ENCODE results near the gene LAMA2.

Gene LAMA2

DNA sequence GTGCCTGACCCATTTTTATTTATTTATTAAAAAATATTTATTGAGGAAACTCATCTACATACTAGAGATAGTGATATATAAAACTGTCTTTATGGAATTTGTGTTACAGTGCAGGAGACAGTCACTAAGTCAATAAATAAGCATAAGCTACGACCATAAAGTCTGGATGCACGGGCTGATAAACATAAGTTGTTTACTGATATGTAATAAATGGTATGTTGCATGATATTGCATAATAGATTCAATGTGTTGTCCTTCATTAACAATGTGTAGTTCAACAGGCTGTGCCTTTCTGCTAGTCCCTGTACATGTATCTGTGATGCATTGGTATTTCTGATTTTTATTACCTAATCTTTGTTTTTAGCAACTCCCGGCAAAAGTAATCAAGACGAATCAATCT is 515.8 kb downstream of the LAMA2 start:
- Histone ChIP-seq H3K36me3 (ENCODE audit: insufficient read depth, low read length) (no peaks in the 10 kb centered on the region), H3K4me1 (ENCODE audit: insufficient read depth, low read length) (no peaks in the 10 kb centered on the region), H3K27me3 (ENCODE audit: control insufficient read depth in 1 of 2, insufficient read depth in 2 of 2, low read length in 2 of 2) (no peaks in the 10 kb centered on the region)

DNA sequence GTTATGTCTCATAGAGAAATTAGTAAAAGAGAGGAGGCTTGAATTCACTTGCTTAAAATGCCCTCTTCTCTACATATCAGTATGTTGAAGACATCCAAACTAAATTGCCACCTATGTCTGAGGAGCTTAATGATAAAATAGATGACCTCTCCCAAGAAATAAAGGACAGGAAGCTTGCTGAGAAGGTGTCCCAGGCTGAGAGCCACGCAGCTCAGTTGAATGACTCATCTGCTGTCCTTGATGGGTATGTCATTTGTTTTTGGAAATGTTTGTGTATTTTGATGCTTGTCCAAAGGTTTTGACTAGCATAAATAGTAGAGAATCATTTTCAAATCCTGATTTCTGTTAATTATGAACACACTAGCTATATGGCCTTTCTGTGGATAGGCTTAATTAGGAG is 519.3 kb downstream of the LAMA2 start:
- H3K4me3 ChIP-seq (ENCODE audit: low read depth in 1 of 2, low read length in 2 of 2), result no peak overlapping the region
- no peaks in the 10 kb centered on the region for H3K27me3 ChIP-seq (ENCODE audit: control insufficient read depth in 1 of 2, insufficient read depth in 2 of 2, low read length in 2 of 2)
- H3K4me1 ChIP-seq (ENCODE audit: insufficient read depth, low read length), result no peaks in the 10 kb centered on the region
- no peaks in the 10 kb centered on the region for H3K9me3 ChIP-seq (ENCODE audit: low read length)
- H3K36me3 ChIP-seq (ENCODE audit: insufficient read depth, low read length), result no peaks in the 10 kb centered on the region
- no peak overlapping the region for H3K9ac ChIP-seq (ENCODE audit: low read length)
- no peak overlapping the region for H3K27ac ChIP-seq (ENCODE audit: low read depth, low read length)

More for the DNA sequence above, 515.8 kb downstream of the LAMA2 start:
- Histone ChIP-seq H3K27ac (ENCODE audit: low read depth, low read length) (no peak overlapping the region), H3K9me3 (ENCODE audit: low read length) (no peaks in the 10 kb centered on the region), H3K9ac (ENCODE audit: low read length) (no peak overlapping the region), H3K4me3 (ENCODE audit: low read depth in 1 of 2, low read length in 2 of 2) (no peak overlapping the region)

DNA sequence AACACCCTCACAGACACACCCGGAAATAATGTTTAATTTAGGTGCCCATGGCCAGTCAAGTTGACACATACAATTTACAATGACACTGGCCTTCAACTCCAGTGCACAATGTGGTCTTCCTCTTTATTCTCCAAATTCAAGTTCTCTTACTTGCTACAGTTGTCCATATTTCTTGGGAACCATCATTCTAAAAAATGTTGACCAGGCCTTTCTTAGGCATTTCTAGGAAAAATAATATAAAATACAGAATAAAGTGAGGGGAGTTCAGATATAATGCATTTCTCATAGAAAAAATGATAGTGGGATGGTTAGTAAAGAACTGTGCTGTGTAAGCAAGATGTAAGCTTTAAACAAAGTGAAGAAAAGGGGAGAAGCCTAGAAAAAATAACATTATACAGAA is 528.2 kb downstream of the LAMA2 start:
- no peak overlapping the region for H3K4me3 ChIP-seq (ENCODE audit: low read depth in 1 of 2, low read length in 2 of 2)
- no peaks in the 10 kb centered on the region for H3K27me3 ChIP-seq (ENCODE audit: control insufficient read depth in 1 of 2, insufficient read depth in 2 of 2, low read length in 2 of 2)
- H3K27ac ChIP-seq (ENCODE audit: low read depth, low read length), result no peak overlapping the region
- H3K9me3 ChIP-seq (ENCODE audit: low read length), result no peaks in the 10 kb centered on the region
- no peaks in the 10 kb centered on the region for H3K4me1 ChIP-seq (ENCODE audit: insufficient read depth, low read length)
- H3K36me3 ChIP-seq (ENCODE audit: insufficient read depth, low read length), result no peaks in the 10 kb centered on the region
- no peak overlapping the region for H3K9ac ChIP-seq (ENCODE audit: low read length)

DNA sequence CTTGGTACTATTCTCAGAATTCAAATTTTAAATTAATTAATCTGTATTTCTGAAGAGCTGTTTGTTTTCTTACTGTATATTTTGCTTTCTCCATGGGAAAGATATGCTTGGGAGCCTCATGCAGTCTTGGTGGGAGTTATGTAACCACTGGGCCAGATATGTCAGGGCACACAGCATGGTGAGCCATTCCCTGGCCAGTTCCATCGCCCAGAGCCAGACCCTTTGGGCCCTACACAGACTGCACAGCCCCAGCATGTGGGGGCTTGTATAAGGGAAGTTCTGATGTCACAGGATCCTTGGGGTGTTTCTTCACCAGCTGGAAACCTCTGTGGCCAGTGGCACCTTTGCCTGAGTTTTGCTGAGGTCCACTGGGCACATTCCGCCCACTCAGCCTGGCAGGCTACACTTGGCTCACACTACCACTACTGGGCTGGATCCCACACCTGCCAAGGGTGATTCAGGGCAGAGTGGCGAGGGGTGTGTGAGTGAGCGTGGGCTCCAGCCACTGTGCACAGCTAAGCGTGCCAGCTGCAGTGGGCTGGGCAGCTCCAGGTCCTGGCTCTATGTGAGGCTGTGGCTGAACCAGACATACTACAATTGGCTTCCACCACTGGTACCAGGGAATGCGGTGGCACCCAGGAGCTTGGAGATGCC is 533.5 kb downstream of the LAMA2 start:
- Histone ChIP-seq H3K4me1 (ENCODE audit: insufficient read depth, low read length) (no peaks in the 10 kb centered on the region), H3K9me3 (ENCODE audit: low read length) (no peaks in the 10 kb centered on the region), H3K4me3 (ENCODE audit: low read depth in 1 of 2, low read length in 2 of 2) (no peak overlapping the region), H3K27ac (ENCODE audit: low read depth, low read length) (no peak overlapping the region), H3K9ac (ENCODE audit: low read length) (no peak overlapping the region), H3K36me3 (ENCODE audit: insufficient read depth, low read length) (no peaks in the 10 kb centered on the region), H3K27me3 (ENCODE audit: control insufficient read depth in 1 of 2, insufficient read depth in 2 of 2, low read length in 2 of 2) (no peaks in the 10 kb centered on the region)

DNA sequence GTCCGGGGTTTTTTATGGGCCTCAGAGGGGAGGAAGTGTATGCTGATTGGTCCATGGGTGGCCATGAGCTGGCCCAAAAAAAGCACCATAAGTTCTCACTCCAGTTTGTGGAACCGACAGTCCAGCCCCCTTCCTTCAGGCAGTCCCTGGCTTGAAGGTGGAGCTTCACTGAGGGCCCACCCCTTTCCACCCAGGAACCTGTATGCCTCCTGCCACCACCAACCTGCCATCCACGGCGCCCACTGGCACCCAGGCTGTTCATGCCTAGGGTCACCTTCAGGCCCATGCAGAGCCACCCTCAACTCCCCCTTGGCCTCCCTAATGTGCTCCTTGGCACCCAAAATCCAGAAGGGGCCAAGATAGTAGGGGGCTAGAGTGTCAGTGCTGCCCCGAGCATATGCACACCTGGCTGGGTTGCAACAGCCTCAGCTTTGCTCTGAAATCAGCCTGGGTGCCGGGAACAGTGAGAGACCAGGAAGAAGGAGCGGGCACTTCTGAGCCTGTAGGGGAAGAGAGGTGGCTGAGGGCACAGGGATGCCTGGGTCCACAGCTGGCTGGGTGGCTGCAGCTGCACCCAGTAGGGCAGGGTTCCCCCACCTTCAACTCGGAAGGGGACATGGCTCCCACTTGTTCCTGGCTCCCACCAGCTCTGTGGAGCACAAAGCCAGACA is 534.6 kb downstream of the LAMA2 start:
- no peaks in the 10 kb centered on the region for H3K36me3 ChIP-seq (ENCODE audit: insufficient read depth, low read length)

DNA sequence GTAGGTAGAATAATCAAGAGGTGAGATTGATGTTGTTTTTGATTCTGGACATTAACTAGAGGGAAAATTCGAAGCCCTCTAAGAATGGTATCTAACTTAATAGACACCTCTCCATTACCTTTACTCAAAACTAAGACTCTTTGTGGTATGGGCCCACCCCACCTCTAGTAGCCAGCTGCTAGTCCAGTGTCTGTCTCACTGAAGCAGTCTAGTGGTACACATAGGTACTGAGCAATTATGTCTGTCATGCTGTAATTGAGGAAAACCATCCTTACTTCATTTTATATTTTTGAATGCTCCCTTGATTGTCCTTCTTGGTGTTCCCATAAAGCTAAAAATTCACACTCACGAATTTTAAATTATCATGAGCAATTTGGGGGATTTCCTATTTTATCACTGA is 536.4 kb downstream of the LAMA2 start:
- Histone ChIP-seq H3K4me1 (ENCODE audit: insufficient read depth, low read length) (no peaks in the 10 kb centered on the region), H3K36me3 (ENCODE audit: insufficient read depth, low read length) (no peaks in the 10 kb centered on the region), H3K9ac (ENCODE audit: low read length) (no peak overlapping the region), H3K9me3 (ENCODE audit: low read length) (no peaks in the 10 kb centered on the region), H3K4me3 (ENCODE audit: low read depth in 1 of 2, low read length in 2 of 2) (no peak overlapping the region), H3K27ac (ENCODE audit: low read depth, low read length) (no peak overlapping the region), H3K27me3 (ENCODE audit: control insufficient read depth in 1 of 2, insufficient read depth in 2 of 2, low read length in 2 of 2) (no peaks in the 10 kb centered on the region)

More for the DNA sequence above, 534.6 kb downstream of the LAMA2 start:
- no peak overlapping the region for H3K9ac ChIP-seq (ENCODE audit: low read length)
- no peaks in the 10 kb centered on the region for H3K27me3 ChIP-seq (ENCODE audit: control insufficient read depth in 1 of 2, insufficient read depth in 2 of 2, low read length in 2 of 2)
- H3K9me3 ChIP-seq (ENCODE audit: low read length), result no peaks in the 10 kb centered on the region
- no peak overlapping the region for H3K4me3 ChIP-seq (ENCODE audit: low read depth in 1 of 2, low read length in 2 of 2)
- H3K4me1 ChIP-seq (ENCODE audit: insufficient read depth, low read length), result no peaks in the 10 kb centered on the region
- no peak overlapping the region for H3K27ac ChIP-seq (ENCODE audit: low read depth, low read length)

DNA sequence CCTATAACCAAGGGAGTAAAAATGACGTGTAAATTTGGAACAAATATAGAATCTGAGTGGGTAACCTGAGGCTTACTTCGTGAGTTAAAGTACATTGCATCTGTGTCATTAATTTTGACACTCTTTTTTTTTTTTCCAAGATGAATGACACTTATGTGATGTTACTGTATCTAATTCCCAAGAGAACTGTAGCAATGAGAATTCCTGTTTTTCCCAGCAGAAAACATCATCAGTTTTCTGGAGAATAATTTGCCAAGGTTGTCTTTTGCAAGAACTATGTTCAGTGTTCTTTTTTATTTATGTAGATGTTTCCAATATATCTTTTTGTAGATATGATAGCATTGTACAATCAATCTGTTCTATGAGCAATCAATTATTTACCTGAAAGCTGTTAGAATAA is 543.4 kb downstream of the LAMA2 start:
- no peak overlapping the region for H3K27ac ChIP-seq (ENCODE audit: low read depth, low read length)
- no peak overlapping the region for H3K9ac ChIP-seq (ENCODE audit: low read length)
- H3K27me3 ChIP-seq (ENCODE audit: control insufficient read depth in 1 of 2, insufficient read depth in 2 of 2, low read length in 2 of 2), result no peaks in the 10 kb centered on the region
- no peak overlapping the region for H3K4me3 ChIP-seq (ENCODE audit: low read depth in 1 of 2, low read length in 2 of 2)
- no peaks in the 10 kb centered on the region for H3K36me3 ChIP-seq (ENCODE audit: insufficient read depth, low read length)
- no peaks in the 10 kb centered on the region for H3K4me1 ChIP-seq (ENCODE audit: insufficient read depth, low read length)
- H3K9me3 ChIP-seq (ENCODE audit: low read length), result no peaks in the 10 kb centered on the region

DNA sequence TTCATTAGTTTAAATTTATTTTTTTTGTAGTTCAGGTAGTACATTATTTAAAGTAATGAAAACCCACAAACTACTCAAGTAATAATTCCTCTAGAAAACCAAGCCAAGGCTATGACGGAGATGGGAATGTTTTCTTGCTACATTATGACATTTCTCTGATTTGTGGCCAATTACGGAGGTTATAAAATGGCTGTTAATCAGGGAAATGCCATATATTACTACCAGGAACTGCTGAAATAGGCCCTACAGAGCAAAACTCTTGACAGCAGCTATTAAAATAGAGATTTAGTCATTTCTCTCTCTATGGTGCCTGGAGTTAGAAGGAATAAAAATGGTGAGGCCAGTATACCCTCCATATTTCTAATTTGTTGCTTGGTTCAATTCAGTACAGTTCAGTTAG is 547.0 kb downstream of the LAMA2 start:
- no peaks in the 10 kb centered on the region for H3K9me3 ChIP-seq (ENCODE audit: low read length)
- no peak overlapping the region for H3K9ac ChIP-seq (ENCODE audit: low read length)
- no peaks in the 10 kb centered on the region for H3K27me3 ChIP-seq (ENCODE audit: control insufficient read depth in 1 of 2, insufficient read depth in 2 of 2, low read length in 2 of 2)
- H3K4me3 ChIP-seq (ENCODE audit: low read depth in 1 of 2, low read length in 2 of 2), result no peak overlapping the region
- no peak overlapping the region for H3K27ac ChIP-seq (ENCODE audit: low read depth, low read length)
- H3K36me3 ChIP-seq (ENCODE audit: insufficient read depth, low read length), result no peaks in the 10 kb centered on the region
- H3K4me1 ChIP-seq (ENCODE audit: insufficient read depth, low read length), result no peaks in the 10 kb centered on the region

DNA sequence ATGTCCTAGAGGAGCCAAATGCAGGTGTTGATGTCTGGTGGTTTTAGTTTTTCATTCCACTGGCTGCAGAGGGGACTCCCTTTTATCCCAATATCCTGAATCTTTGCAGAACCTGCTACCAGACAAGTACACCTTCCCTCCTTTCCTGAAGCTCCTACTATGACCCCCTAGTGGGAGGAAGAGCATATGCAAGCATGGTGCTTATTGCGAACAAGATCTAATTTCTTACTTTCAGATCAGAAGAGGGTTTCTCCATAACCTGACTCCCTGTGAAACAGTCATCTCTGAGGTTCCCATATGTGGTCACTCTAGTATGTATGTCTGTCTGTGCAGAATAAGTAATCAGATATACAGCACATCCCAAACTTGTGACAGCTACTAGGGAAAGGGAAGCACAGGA is 549.8 kb downstream of the LAMA2 start:
- no peaks in the 10 kb centered on the region for H3K27me3 ChIP-seq (ENCODE audit: control insufficient read depth in 1 of 2, insufficient read depth in 2 of 2, low read length in 2 of 2)

DNA sequence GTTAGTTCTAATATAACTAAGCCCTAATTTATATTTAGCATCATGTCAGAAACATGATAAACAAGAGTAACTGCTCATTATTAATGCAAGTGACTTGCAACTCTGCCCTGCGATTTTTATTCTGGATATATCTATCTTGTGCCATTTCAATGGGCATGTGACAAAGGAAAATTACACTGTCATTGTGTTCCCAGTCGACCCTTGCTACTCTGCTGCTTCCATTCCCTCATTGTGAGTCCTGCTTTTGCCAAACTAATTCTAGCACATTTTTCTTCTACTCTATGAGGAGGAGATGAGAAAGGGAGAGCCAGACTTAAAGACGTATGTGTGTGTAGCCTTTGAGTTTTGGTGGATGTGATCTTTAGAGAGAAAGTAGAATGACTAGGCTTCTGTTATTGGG is 551.2 kb downstream of the LAMA2 start:
- H3K4me3 ChIP-seq (ENCODE audit: low read depth in 1 of 2, low read length in 2 of 2), result no peak overlapping the region
- H3K9me3 ChIP-seq (ENCODE audit: low read length), result no peaks in the 10 kb centered on the region
- no peaks in the 10 kb centered on the region for H3K36me3 ChIP-seq (ENCODE audit: insufficient read depth, low read length)
- no peaks in the 10 kb centered on the region for H3K4me1 ChIP-seq (ENCODE audit: insufficient read depth, low read length)
- no peaks in the 10 kb centered on the region for H3K27me3 ChIP-seq (ENCODE audit: control insufficient read depth in 1 of 2, insufficient read depth in 2 of 2, low read length in 2 of 2)
- H3K9ac ChIP-seq (ENCODE audit: low read length), result no peak overlapping the region
- no peak overlapping the region for H3K27ac ChIP-seq (ENCODE audit: low read depth, low read length)

More for the DNA sequence above, 549.8 kb downstream of the LAMA2 start:
- Histone ChIP-seq H3K9me3 (ENCODE audit: low read length) (no peaks in the 10 kb centered on the region), H3K4me3 (ENCODE audit: low read depth in 1 of 2, low read length in 2 of 2) (no peak overlapping the region), H3K9ac (ENCODE audit: low read length) (no peak overlapping the region), H3K27ac (ENCODE audit: low read depth, low read length) (no peak overlapping the region), H3K36me3 (ENCODE audit: insufficient read depth, low read length) (no peaks in the 10 kb centered on the region), H3K4me1 (ENCODE audit: insufficient read depth, low read length) (no peaks in the 10 kb centered on the region)

DNA sequence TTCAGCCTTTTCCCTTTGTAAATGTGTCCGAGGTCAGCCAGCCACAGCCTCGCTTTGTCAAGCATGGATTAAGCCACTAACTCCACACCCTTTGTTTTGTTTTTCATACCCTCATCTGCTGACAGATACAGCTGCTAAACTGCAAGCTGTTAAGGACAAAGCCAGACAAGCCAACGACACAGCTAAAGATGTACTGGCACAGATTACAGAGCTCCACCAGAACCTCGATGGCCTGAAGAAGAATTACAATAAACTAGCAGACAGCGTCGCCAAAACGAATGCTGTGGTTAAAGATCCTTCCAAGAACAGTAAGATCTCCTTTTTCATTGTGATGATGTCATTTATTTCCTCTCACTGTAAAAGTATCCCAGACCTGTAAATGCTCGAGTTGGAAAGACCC is 557.8 kb downstream of the LAMA2 start:
- Histone ChIP-seq H3K27ac (ENCODE audit: low read depth, low read length) (no peak overlapping the region), H3K9ac (ENCODE audit: low read length) (no peak overlapping the region), H3K27me3 (ENCODE audit: control insufficient read depth in 1 of 2, insufficient read depth in 2 of 2, low read length in 2 of 2) (no peaks in the 10 kb centered on the region), H3K9me3 (ENCODE audit: low read length) (no peaks in the 10 kb centered on the region), H3K36me3 (ENCODE audit: insufficient read depth, low read length) (no peaks in the 10 kb centered on the region), H3K4me1 (ENCODE audit: insufficient read depth, low read length) (no peaks in the 10 kb centered on the region), H3K4me3 (ENCODE audit: low read depth in 1 of 2, low read length in 2 of 2) (no peak overlapping the region)

DNA sequence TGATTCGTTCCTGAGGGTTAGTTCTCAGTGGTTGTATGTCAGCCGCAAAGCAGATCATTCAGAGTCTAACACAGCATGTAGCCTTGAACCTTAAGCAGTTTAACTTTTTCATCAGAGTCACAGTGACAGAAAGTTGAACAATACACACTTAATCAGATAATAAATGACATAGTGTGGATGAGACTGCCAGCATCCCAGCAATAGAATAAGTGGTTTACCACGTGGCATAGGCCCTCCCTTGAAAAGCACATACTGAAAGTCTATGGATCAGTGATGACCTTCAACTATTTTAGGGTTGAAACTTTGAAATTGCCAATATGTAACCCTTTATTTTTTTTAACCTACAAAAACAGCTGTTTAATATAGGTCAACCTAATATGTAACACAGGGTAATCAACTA is 561.7 kb downstream of the LAMA2 start:
- no peaks in the 10 kb centered on the region for H3K9me3 ChIP-seq (ENCODE audit: low read length)

More for the DNA sequence above, 561.7 kb downstream of the LAMA2 start:
- H3K27ac ChIP-seq (ENCODE audit: low read depth, low read length), result no peak overlapping the region
- no peaks in the 10 kb centered on the region for H3K27me3 ChIP-seq (ENCODE audit: control insufficient read depth in 1 of 2, insufficient read depth in 2 of 2, low read length in 2 of 2)
- H3K36me3 ChIP-seq (ENCODE audit: insufficient read depth, low read length), result no peaks in the 10 kb centered on the region
- H3K9ac ChIP-seq (ENCODE audit: low read length), result no peak overlapping the region
- no peak overlapping the region for H3K4me3 ChIP-seq (ENCODE audit: low read depth in 1 of 2, low read length in 2 of 2)
- no peaks in the 10 kb centered on the region for H3K4me1 ChIP-seq (ENCODE audit: insufficient read depth, low read length)

Data from muscle layer of colon (tissue), 2 donors.